Spleen (tissue), 7 donors: ENCODE data around the gene CAMK1G.

ENCODE experiments used
- CTCF ChIP-seq, 11 experiments: fragments of 200-600 bp in 7 of 11; fragments of 450-650 bp in 4 of 11; sonication (generic) in 4 of 11; IDR thresholded peaks in 8 of 11; conservative IDR thresholded peaks in 3 of 11; 1 replicate in 7 of 11; 2 replicates in 4 of 11; pipeline versions ENCODE4 v1.4.0 to v1.8.0; 2016 to 2021; ENCODE audit warnings: antibody characterized with exemption in 11 of 11, inconsistent platforms in 4 of 11, mild to moderate bottlenecking in 1 of 11
- POLR2A ChIP-seq, 3 donors: fragments of 450-650 bp; IDR thresholded peaks; one replicate each; pipeline ENCODE4 v1.5.1; 2017; ENCODE audit warnings: antibody characterized with exemption in 3 of 3, mild to moderate bottlenecking in 1 of 3
- donor health status: DM: no; HTN: no; CAD: no; lungs with moderate emphysema.
- donor health status: DM: no; HTN: no; CAD: no.
- donor health status: DM: no; HTN: no; CAD: no.

- TF ChIP-seq CTCF (IDR thresholded peaks at IDR 0.05 in 8 of 11, conservative IDR thresholded peaks at IDR 0.05 in 3 of 11), result no peak
- TF ChIP-seq POLR2A (IDR thresholded peaks at IDR 0.05), result no peak
Observed at GRCh38 chr1:209634005-209634737, 50.7 kb downstream of the CAMK1G start.
